Activated T-cell treated with anti-CD3 and anti-CD28 coated beads, Interleukin-2, amount 50 U/mL, for 72 hours (primary cell): ENCODE measurements around the gene TNPO1. TPM values are rescaled to one million over a fixed set of nuclear protein-coding genes. Genes with fewer than 3 reads are reported as not detected.

ENCODE experiments used
- ATAC-seq, 2 donors: fragments of 150-1000 bp; cut with Tn5 transposase; replicated peaks in 1 of 2; 2 replicates each; pipeline ENCODE4 v1.10.0; 2021; ENCODE audit warnings: moderate library complexity in 2 of 2, mild to moderate bottlenecking in 1 of 2
- DNase-seq, 2 donors: peaks; one replicate each; pipeline ENCODE4 v3.0.0; 2021 to 2022; ENCODE audit warnings: mixed read lengths in 1 of 2
- H3K27ac Mint-ChIP-seq: one replicate; pipeline ENCODE4 v1.8.0; 2022; ENCODE audit warnings: mild to moderate bottlenecking, moderate library complexity, mixed read lengths
- H3K27me3 Mint-ChIP-seq: one replicate; pipeline ENCODE4 v1.8.0; 2022; ENCODE audit warnings: low read depth, mixed read lengths
- H3K36me3 Mint-ChIP-seq, 2 donors: one replicate each; pipeline ENCODE4 v1.8.0; 2022; ENCODE audit warnings: mixed read lengths in 2 of 2, mild to moderate bottlenecking in 1 of 2; ENCODE audit not compliant: insufficient read depth in 2 of 2
- H3K4me1 Mint-ChIP-seq: one replicate; pipeline ENCODE4 v1.8.0; 2022; ENCODE audit warnings: low read depth, mixed read lengths
- H3K4me3 Mint-ChIP-seq, 2 donors: one replicate each; pipeline ENCODE4 v1.8.0; 2022; ENCODE audit warnings: mild to moderate bottlenecking in 2 of 2, mixed read lengths in 2 of 2, moderate library complexity in 2 of 2
- H3K9me3 Mint-ChIP-seq, 2 donors: one replicate each; pipeline ENCODE4 v1.8.0; 2022; ENCODE audit warnings: mixed read lengths in 2 of 2
- total RNA-seq, 2 donors: library from RNA; stranded (reverse); gene quantifications; one replicate each; pipeline ENCODE4 v1.2.3, GENCODE V29; 2022

The TNPO1 gene
- total RNA-seq, 2 donors from 2014 or later: 92.6 to 114 TPM

DNA sequence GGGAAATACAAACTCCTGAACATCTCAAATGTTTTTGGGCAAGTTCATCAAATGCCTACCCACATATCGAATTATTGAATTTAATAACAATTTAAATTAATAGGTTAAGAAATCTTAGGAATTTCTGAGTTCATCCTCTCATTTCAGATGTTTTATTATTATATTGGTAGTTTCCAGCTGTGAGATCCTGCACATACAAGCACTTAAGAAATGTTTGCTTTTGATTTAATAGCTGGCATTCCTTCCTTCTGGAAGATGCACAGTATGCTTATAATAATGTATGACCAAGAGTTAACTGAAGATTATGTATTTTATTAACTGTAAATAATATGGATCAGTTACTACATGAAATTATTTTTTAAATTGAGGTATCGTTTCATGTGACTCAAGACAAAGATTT, 13.9 kb downstream of the TNPO1 start:
- H3K36me3 Mint-ChIP-seq: no peaks in the 10 kb centered on the region
- no peak overlapping the region for H3K27ac Mint-ChIP-seq
- no peaks in the 10 kb centered on the region for H3K27me3 Mint-ChIP-seq
- DNase-seq (no peak), ATAC-seq (no peak)
- no peak overlapping the region for H3K4me3 Mint-ChIP-seq
- H3K4me1 Mint-ChIP-seq: peaks cover under 1% of the 10 kb centered on the region
- H3K9me3 Mint-ChIP-seq: no peaks in the 10 kb centered on the region

- Mint-ChIP-seq H3K27ac (no peak overlapping the region), H3K9me3 (no peaks in the 10 kb centered on the region), H3K4me3 (no peak overlapping the region), H3K4me1 (peaks cover 8% of the 10 kb centered on the region), H3K36me3 (no peaks in the 10 kb centered on the region), H3K27me3 (no peaks in the 10 kb centered on the region)
- DNase-seq (no peak), ATAC-seq (no peak)
These were observed 15.2 kb downstream of the TNPO1 start for GRCh38 chr5:72831685-72832084.

DNA sequence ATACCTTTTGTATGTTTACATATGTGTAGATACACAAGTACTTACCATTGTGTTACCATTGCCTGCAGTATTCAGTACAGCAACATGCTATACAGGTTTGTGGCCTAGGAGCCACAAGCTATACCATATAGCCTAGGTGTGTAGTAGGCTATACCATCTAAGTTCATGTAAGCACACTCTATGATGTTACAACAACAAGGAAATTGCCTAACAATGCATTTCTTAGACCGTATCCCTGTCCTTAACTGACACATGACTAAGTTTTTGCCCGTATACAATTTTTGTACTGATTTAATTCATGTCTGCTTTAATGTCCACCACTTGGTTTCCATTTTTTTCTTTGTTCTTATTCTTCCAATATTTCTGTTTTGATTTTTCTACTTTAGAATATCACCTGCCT, 18.5 kb downstream of the TNPO1 start:
- Mint-ChIP-seq H3K4me1 (peaks cover 8% of the 10 kb centered on the region), H3K27ac (no peak overlapping the region)

DNA sequence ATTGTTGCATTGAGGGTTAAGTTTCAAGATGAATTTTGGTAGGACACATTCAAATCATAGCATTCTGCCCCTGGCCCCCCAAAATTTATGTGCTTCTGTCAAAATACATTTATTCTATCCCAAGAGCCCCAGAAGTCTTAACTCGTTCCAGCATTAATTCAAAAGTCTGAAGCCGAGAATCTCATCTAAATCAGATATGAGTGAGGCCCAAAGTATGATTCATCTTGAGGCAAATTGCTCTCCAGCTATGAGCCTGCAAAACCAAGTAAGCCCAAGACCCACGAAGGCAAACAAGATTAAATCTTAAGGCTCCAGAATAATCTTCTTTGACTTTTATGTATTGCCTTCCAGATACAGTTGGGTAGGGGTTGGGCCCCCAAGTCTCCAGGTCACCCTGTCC, 19.2 kb downstream of the TNPO1 start:
- H3K36me3 Mint-ChIP-seq: no peaks in the 10 kb centered on the region
- no peaks in the 10 kb centered on the region for H3K27me3 Mint-ChIP-seq
- peak; percentile 22 to 42 for ATAC-seq
- H3K4me1 Mint-ChIP-seq: peaks cover 8% of the 10 kb centered on the region
- H3K4me3 Mint-ChIP-seq: no peak overlapping the region
- no peak overlapping the region for H3K27ac Mint-ChIP-seq
- DNase-seq: no peak
- no peaks in the 10 kb centered on the region for H3K9me3 Mint-ChIP-seq

More for the DNA sequence above, 18.5 kb downstream of the TNPO1 start:
- no peaks in the 10 kb centered on the region for H3K36me3 Mint-ChIP-seq
- no peak for DNase-seq
- H3K4me3 Mint-ChIP-seq: no peak overlapping the region
- no peaks in the 10 kb centered on the region for H3K27me3 Mint-ChIP-seq
- no peak for ATAC-seq
- no peaks in the 10 kb centered on the region for H3K9me3 Mint-ChIP-seq

DNA sequence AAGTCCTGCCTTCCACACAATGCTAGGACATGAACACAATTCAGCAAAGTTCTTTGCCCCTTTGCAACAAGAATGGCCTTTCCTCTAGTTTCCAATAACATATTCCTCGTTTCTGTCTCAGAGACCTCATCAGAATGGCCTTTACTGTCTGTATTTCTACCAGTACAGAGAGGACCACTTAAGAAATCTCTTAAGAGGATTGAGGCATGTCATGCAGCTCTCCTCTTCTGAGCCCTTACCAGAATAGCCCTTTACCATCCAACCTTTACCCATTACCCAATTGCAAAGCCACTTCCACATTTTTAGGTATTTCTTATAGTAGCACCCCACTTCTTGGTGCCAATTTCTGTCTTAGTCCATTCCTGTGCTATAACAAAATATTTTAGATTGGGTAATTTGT, 20.3 kb downstream of the TNPO1 start:
- no peak for ATAC-seq
- H3K36me3 Mint-ChIP-seq: no peaks in the 10 kb centered on the region
- H3K4me1 Mint-ChIP-seq: peaks cover 17% of the 10 kb centered on the region
- H3K9me3 Mint-ChIP-seq: no peaks in the 10 kb centered on the region
- no peak for DNase-seq
- H3K27me3 Mint-ChIP-seq: no peaks in the 10 kb centered on the region
- no peak overlapping the region for H3K4me3 Mint-ChIP-seq
- H3K27ac Mint-ChIP-seq: no peak overlapping the region

DNA sequence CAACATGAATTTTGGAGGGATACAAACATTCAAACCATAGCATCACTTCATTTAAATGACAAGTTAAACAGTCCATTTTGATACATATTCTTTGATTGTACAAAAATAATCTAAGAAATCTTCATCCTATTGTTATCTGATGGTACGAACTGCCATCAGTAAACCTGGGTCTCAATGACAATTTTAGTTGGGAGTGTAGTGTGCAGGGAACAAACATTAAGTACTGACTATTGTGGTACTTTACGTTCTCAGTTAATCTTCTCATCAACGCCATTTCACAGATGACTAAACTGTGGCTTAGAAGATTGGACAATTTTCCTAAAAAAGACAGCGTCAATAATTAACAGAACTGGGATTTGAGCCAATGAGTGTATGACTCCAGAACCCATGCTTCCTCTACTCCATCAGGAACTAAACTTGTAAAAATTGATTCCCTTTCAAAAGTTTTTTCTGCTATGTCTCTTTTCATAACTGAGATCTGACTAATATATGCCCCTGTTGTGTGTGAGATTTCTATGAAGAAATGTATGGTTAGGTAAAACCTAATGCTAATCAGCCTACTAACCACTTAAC, 21.1 kb downstream of the TNPO1 start:
- Mint-ChIP-seq H3K4me1 (peaks cover 22% of the 10 kb centered on the region), H3K9me3 (no peaks in the 10 kb centered on the region), H3K27ac (no peak overlapping the region), H3K4me3 (no peak overlapping the region), H3K36me3 (no peaks in the 10 kb centered on the region), H3K27me3 (no peaks in the 10 kb centered on the region)
- DNase-seq (no peak), ATAC-seq (no peak)

- ATAC-seq (no peak), DNase-seq (no peak)
- H3K27ac Mint-ChIP-seq: no peak overlapping the region
- H3K4me1 Mint-ChIP-seq: peaks cover 46% of the 10 kb centered on the region
- H3K4me3 Mint-ChIP-seq: no peak overlapping the region
- no peaks in the 10 kb centered on the region for H3K36me3 Mint-ChIP-seq
- no peaks in the 10 kb centered on the region for H3K9me3 Mint-ChIP-seq
- H3K27me3 Mint-ChIP-seq: no peaks in the 10 kb centered on the region
These were observed 23.6 kb downstream of the TNPO1 start for GRCh38 chr5:72840041-72840440.

- ATAC-seq: no peak
- no peak for DNase-seq
- no peaks in the 10 kb centered on the region for H3K27me3 Mint-ChIP-seq
These were observed 25.5 kb downstream of the TNPO1 start for GRCh38 chr5:72841756-72842535.

DNA sequence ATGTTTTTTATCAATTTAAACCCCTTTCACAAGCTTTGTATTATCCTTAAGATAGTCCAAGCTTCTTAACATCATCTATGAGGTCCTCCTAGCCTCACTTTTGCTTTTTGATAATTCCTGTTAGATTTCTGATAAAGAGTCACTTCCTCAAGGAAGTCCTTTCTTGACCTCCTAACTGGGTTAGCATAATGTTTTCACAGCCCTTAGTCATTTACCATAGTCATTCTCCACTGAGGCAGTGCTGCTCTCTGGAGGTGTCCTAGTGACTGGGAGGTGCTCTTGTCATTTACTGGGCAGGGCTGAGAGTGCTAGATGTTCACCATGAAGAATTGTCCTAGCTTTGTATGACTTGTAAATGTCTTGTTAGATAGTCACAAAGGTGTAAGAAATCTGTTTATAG, 26.4 kb downstream of the TNPO1 start:
- Mint-ChIP-seq H3K4me1 (peaks cover 59% of the 10 kb centered on the region), H3K27ac (no peak overlapping the region), H3K9me3 (no peaks in the 10 kb centered on the region), H3K36me3 (no peaks in the 10 kb centered on the region), H3K27me3 (no peaks in the 10 kb centered on the region), H3K4me3 (no peak overlapping the region)
- DNase-seq: peak in 1 of 2 donors; percentile 11
- ATAC-seq: peak; percentile 65 to 81

More at GRCh38 chr5:72841756-72842535, 25.5 kb downstream of the TNPO1 start:
- H3K36me3 Mint-ChIP-seq: no peaks in the 10 kb centered on the region
- H3K4me3 Mint-ChIP-seq: no peak overlapping the region
- no peaks in the 10 kb centered on the region for H3K9me3 Mint-ChIP-seq
- no peak overlapping the region for H3K27ac Mint-ChIP-seq
- H3K4me1 Mint-ChIP-seq: peaks cover 50% of the 10 kb centered on the region

GRCh38 chr5:72844218-72844603, 27.8 kb downstream of the TNPO1 start:
- no peak overlapping the region for H3K4me3 Mint-ChIP-seq
- no peaks in the 10 kb centered on the region for H3K9me3 Mint-ChIP-seq
- ATAC-seq (no peak), DNase-seq (no peak)
- H3K27ac Mint-ChIP-seq: no peak overlapping the region
- H3K4me1 Mint-ChIP-seq: peaks cover 62% of the 10 kb centered on the region
- peaks cover 1 to 2% of the 10 kb centered on the region in 2 donors for H3K36me3 Mint-ChIP-seq
- H3K27me3 Mint-ChIP-seq: no peaks in the 10 kb centered on the region

- ATAC-seq: no peak
- no peaks in the 10 kb centered on the region for H3K9me3 Mint-ChIP-seq
These were observed 29.4 kb downstream of the TNPO1 start for GRCh38 chr5:72845889-72846288.

GRCh38 chr5:72846483-72846882, 30.0 kb downstream of the TNPO1 start:
- Mint-ChIP-seq H3K4me1 (peaks cover 74% of the 10 kb centered on the region), H3K27me3 (no peaks in the 10 kb centered on the region), H3K27ac (no peak overlapping the region), H3K9me3 (no peaks in the 10 kb centered on the region), H3K36me3 (peaks cover 1 to 4% of the 10 kb centered on the region in 2 donors), H3K4me3 (no peak overlapping the region)
- no peak for DNase-seq
- ATAC-seq: no peak

More at GRCh38 chr5:72845889-72846288, 29.4 kb downstream of the TNPO1 start:
- peaks cover 1 to 3% of the 10 kb centered on the region in 2 donors for H3K36me3 Mint-ChIP-seq
- H3K4me1 Mint-ChIP-seq: peaks cover 76% of the 10 kb centered on the region
- DNase-seq: no peak
- H3K27me3 Mint-ChIP-seq: no peaks in the 10 kb centered on the region
- no peak overlapping the region for H3K27ac Mint-ChIP-seq
- H3K4me3 Mint-ChIP-seq: no peak overlapping the region

DNA sequence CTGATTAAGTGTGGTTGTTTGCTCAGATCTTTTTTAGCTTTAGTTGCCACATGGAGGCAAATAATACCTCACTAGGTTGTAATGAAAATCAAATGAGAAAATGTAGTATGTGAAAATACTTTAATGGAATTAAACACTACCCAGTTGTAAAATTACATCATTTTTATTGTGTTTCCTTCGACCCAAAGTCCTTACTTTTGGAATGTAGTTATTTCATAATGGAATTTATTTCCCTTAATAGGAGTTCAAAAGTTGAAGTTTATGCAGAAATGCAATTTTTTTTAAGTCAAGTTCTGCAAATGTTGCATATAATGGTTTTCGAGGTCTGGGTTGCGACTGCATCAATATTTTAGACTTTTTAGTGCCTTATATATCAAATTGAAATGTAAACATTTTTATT, 31.0 kb downstream of the TNPO1 start:
- H3K27me3 Mint-ChIP-seq: no peaks in the 10 kb centered on the region
- peaks cover 1 to 6% of the 10 kb centered on the region in 2 donors for H3K36me3 Mint-ChIP-seq
- DNase-seq: no peak
- no peak for ATAC-seq
- H3K27ac Mint-ChIP-seq: peak overlapping the region; percentile 81
- peak overlapping the region; percentile 96 to 97 for H3K4me3 Mint-ChIP-seq
- no peaks in the 10 kb centered on the region for H3K9me3 Mint-ChIP-seq
- H3K4me1 Mint-ChIP-seq: peaks cover 77% of the 10 kb centered on the region
